ENCODE measurements around the gene YY1.

The YY1 gene

GRCh38 chr14:100238419-100239210 lies at the start of gene YY1:
Gene YY1 (plus strand): TSS chr14:100239144. CDS start chr14:100239245, 101 bp downstream.
- peak within 1 kb of the TSS; percentile 94 for H3K4me3 ChIP-seq
- TF ChIP-seq, protein P1, sequence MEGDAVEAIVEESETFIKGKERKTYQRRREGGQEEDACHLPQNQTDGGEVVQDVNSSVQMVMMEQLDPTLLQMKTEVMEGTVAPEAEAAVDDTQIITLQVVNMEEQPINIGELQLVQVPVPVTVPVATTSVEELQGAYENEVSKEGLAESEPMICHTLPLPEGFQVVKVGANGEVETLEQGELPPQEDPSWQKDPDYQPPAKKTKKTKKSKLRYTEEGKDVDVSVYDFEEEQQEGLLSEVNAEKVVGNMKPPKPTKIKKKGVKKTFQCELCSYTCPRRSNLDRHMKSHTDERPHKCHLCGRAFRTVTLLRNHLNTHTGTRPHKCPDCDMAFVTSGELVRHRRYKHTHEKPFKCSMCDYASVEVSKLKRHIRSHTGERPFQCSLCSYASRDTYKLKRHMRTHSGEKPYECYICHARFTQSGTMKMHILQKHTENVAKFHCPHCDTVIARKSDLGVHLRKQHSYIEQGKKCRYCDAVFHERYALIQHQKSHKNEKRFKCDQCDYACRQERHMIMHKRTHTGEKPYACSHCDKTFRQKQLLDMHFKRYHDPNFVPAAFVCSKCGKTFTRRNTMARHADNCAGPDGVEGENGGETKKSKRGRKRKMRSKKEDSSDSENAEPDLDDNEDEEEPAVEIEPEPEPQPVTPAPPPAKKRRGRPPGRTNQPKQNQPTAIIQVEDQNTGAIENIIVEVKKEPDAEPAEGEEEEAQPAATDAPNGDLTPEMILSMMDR (IDR thresholded peaks at IDR 0.05), result no peak
- peak within 1 kb of the TSS; percentile 97 to 98 for H3K27ac ChIP-seq
- peak; percentile 99 for DNase-seq (ENCODE audit: low spot score)

DNA sequence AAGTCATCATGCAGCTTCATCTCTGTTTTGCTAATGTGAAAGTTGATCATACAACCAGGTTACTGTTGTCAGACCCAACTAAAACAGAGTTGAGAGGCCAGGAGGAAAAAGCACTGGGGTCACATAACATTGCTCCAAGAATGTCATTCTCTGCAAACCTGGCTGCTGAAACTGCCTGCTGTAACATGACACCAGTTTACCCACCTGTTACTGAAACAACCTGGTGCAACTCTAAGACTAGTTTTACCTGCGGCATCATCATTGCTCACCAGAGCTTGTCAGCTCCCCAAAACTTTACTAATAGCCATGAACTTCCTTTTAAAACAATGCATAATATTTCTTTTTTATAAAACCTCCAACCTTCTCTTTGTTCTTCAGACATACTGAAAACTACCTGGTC lies 48.8 kb upstream of the YY1 start:
- TF ChIP-seq, protein P1 (IDR thresholded peaks at IDR 0.05), result no peak
- Histone ChIP-seq H3K27ac (no peak overlapping the region), H3K4me3 (no peak overlapping the region)
- no peak for DNase-seq (ENCODE audit: low spot score)

GRCh38 chr14:100191584-100192249 lies 47.2 kb upstream of the YY1 start:
- Histone ChIP-seq H3K4me3 (peak overlapping the region; percentile 64), H3K27ac (no peak overlapping the region)
- TF ChIP-seq, protein P1 (IDR thresholded peaks at IDR 0.05), result no peak
- DNase-seq (ENCODE audit: low spot score), result no peak

- TF ChIP-seq, protein P1 (IDR thresholded peaks at IDR 0.05), result no peak
- Histone ChIP-seq H3K27ac (peak overlapping the region; percentile 87 to 92), H3K4me3 (peak overlapping the region; percentile 64)
- no peak for DNase-seq (ENCODE audit: low spot score)
These were observed 46.7 kb upstream of the YY1 start for GRCh38 chr14:100192250-100192671.

- H3K4me3 ChIP-seq, result peak overlapping the region; percentile 64
- H3K27ac ChIP-seq, result peak overlapping the region; percentile 87 to 92
- peak; percentile 99 for DNase-seq (ENCODE audit: low spot score)
- TF ChIP-seq, protein P1 (IDR thresholded peaks at IDR 0.05), result peak; percentile 90
These were observed 46.1 kb upstream of the YY1 start for GRCh38 chr14:100192672-100193416.

DNA sequence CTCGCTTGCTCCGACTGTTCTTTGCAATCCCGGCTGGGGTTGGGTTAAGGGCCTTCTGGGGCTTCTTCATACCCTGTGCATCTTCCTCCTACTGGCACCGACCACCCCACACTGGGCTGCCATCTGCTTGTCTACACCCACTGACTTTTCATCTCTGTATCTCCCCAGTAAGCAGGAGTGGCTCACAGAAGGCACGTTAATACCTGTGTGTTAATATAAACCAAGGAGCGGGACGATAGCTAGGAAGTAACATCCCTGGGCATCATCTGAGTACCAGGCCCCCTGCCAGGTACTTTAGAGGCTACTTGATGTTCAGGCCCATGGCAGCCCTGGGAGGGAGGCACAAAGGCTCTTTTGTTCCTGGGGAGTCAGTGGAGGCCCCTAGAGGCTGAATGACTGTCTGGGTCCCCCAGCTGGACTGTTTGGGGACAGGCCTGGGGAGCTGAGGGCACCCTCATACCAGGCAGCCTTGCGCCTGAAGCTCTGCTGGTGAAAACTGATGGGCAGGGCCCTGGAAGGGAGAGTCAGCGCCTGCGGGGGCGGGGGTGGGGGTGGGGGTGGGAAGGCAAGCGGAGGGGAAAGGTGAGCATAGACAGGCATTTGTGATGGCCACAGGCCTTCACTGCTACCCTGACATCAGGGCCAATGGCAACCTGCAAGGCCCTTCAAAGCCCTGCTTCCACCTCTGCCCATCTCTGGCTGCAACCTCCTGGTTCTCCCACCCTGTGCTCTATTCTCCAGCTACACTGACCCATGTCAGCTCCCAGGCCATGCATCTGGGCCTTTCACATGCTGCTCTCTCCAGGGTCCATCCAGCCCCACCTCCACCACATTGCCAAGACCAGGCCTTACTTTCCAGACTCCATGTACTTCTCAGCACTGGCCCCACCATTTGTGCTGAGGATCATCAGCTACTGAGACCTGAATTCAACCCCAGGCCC lies 45.3 kb upstream of the YY1 start:
- no peak for DNase-seq (ENCODE audit: low spot score)
- peak overlapping the region; percentile 64 for H3K4me3 ChIP-seq
- H3K27ac ChIP-seq, result peak overlapping the region; percentile 87 to 92
- TF ChIP-seq, protein P1 (IDR thresholded peaks at IDR 0.05), result no peak

Measured in coronary artery (tissue), 2 donors.